HepG2 (cell line): ENCODE results near the gene ZDHHC14. TPM values are rescaled to one million over a fixed set of nuclear protein-coding genes. Genes with fewer than 3 reads are reported as not detected.

Experiments
- ADNP ChIP-seq: sonication (generic); formaldehyde crosslinking; IDR thresholded peaks from 2 replicates; pipeline ENCODE4 v1.4.0; 2020; ENCODE audit warnings: missing genetic modification reagents
- ETV6 ChIP-seq: sonication (generic); formaldehyde crosslinking; conservative IDR thresholded peaks from 2 replicates; pipeline ENCODE4 v1.4.0; 2020; ENCODE audit warnings: missing genetic modification reagents
- HES4 ChIP-seq: sonication (generic); formaldehyde crosslinking; IDR thresholded peaks from 2 replicates; pipeline ENCODE4 v1.9.0; 2021; ENCODE audit warnings: mild to moderate bottlenecking, missing genetic modification reagents, borderline replicate concordance
- MAFF ChIP-seq: IDR thresholded peaks from 2 replicates; pipeline ENCODE4 v1.6.1; 2011; ENCODE audit warnings: low read depth, low read length, improper control_type of control experiment
- RBFOX2 ChIP-seq: fragments of 200-400 bp; formaldehyde crosslinking; IDR thresholded peaks from 2 replicates; pipeline ENCODE4 v1.6.1; 2017; ENCODE audit warnings: low read depth, mild to moderate bottlenecking, low read length
- SRSF4 ChIP-seq: fragments of 200-400 bp; formaldehyde crosslinking; IDR thresholded peaks from one replicate; pipeline ENCODE4 v1.6.1; 2018; ENCODE audit warnings: mild to moderate bottlenecking, low read depth, low read length, moderate library complexity; ENCODE audit not compliant: poor library complexity, severe bottlenecking
- TMF1 ChIP-seq: sonication (generic); formaldehyde crosslinking; IDR thresholded peaks from 2 replicates; pipeline ENCODE4 v1.8.1; 2022; ENCODE audit warnings: low read depth, missing genetic modification reagents
- XBP1 ChIP-seq: sonication (generic); formaldehyde crosslinking; IDR thresholded peaks from 2 replicates; pipeline ENCODE4 v1.5.0; 2020; ENCODE audit warnings: missing genetic modification reagents
- ZMYM2 ChIP-seq: sonication (generic); formaldehyde crosslinking; IDR thresholded peaks from 2 replicates; pipeline ENCODE4 v1.8.0; 2022; ENCODE audit warnings: mild to moderate bottlenecking, missing genetic modification reagents
- ZMYM4 ChIP-seq: sonication (generic); formaldehyde crosslinking; IDR thresholded peaks from 2 replicates; pipeline ENCODE4 v1.8.1; 2023; ENCODE audit warnings: mild to moderate bottlenecking, missing genetic modification reagents
- ZNF30 ChIP-seq: sonication (generic); formaldehyde crosslinking; IDR thresholded peaks from 2 replicates; pipeline ENCODE4 v1.5.0; 2020; ENCODE audit warnings: mild to moderate bottlenecking, missing genetic modification reagents
- ZNF367 ChIP-seq: sonication (generic); formaldehyde crosslinking; IDR thresholded peaks from 2 replicates; pipeline ENCODE4 v1.4.0; 2020; ENCODE audit warnings: missing genetic modification reagents, borderline replicate concordance
- ZNF432 ChIP-seq: sonication (generic); formaldehyde crosslinking; IDR thresholded peaks from 2 replicates; pipeline ENCODE4 v1.5.0; 2020; ENCODE audit warnings: missing genetic modification reagents, mild to moderate bottlenecking, borderline replicate concordance
- ZNF564 ChIP-seq: sonication (generic); formaldehyde crosslinking; IDR thresholded peaks from 2 replicates; pipeline ENCODE4 v1.8.1; 2023; ENCODE audit warnings: mild to moderate bottlenecking, missing genetic modification reagents
- ZNF746 ChIP-seq: sonication (generic); formaldehyde crosslinking; IDR thresholded peaks from 2 replicates; pipeline ENCODE4 v1.8.0; 2022; ENCODE audit warnings: mild to moderate bottlenecking, missing genetic modification reagents
- polyA plus RNA-seq, 8 experiments: library from polyadenylated mRNA; depleted of rRNA in 3 of 8; stranded (reverse) in 7 of 8; unstranded in 1 of 8; fragments of >200 nt; fragmentation: Illumina TruSeq in 4 of 8; extraction: Trizol in 4 of 8; gene quantifications; 2 replicates each; pipeline versions ENCODE4 v1.2.1 to v1.2.3, GENCODE V29; 2011 to 2016; ENCODE audit warnings: low read depth in 4 of 8, missing spikeins in 1 of 8, mixed read lengths in 1 of 8; ENCODE audit not compliant: insufficient read depth in 1 of 8
- total RNA-seq, 5 experiments: library from RNA; depleted of rRNA; stranded (reverse); fragments of >200 nt; fragmentation: Illumina TruSeq; extraction: Trizol; gene quantifications; 2 replicates each; pipeline ENCODE4 v1.2.3, GENCODE V29; 2016; ENCODE audit warnings: low read depth in 1 of 5
- TF ChIP-seq, protein P1 (sequence below): IDR thresholded peaks from 2 replicates; pipeline ENCODE4 v1.6.1; 2016; ENCODE audit warnings: low read depth, missing genetic modification reagents, missing compliant biosample characterization
- TF ChIP-seq, protein P2 (sequence below): sonication (generic); formaldehyde crosslinking; IDR thresholded peaks from 2 replicates; pipeline ENCODE4 v1.8.1; 2023; ENCODE audit warnings: mild to moderate bottlenecking, missing genetic modification reagents
- TF ChIP-seq, protein P3 (sequence below): sonication (generic); formaldehyde crosslinking; IDR thresholded peaks from 2 replicates; pipeline ENCODE4 v1.4.0; 2020; ENCODE audit warnings: missing genetic modification reagents, borderline replicate concordance
- TF ChIP-seq, protein P4 (sequence below): sonication (generic); formaldehyde crosslinking; IDR thresholded peaks from 2 replicates; pipeline ENCODE4 v1.5.1; 2020; ENCODE audit warnings: missing genetic modification reagents, mild to moderate bottlenecking, borderline replicate concordance
- TF ChIP-seq, protein P5 (sequence below): sonication (generic); formaldehyde crosslinking; IDR thresholded peaks from 2 replicates; pipeline ENCODE4 v1.4.0; 2020; ENCODE audit warnings: mild to moderate bottlenecking, missing genetic modification reagents

Gene ZDHHC14
- total and polyA plus RNA-seq, 2 of the 13 experiments (the other 11 are each of a cell fraction or from before 2014, with no cell fraction given), result 3.7 to 9.5 TPM

DNA sequence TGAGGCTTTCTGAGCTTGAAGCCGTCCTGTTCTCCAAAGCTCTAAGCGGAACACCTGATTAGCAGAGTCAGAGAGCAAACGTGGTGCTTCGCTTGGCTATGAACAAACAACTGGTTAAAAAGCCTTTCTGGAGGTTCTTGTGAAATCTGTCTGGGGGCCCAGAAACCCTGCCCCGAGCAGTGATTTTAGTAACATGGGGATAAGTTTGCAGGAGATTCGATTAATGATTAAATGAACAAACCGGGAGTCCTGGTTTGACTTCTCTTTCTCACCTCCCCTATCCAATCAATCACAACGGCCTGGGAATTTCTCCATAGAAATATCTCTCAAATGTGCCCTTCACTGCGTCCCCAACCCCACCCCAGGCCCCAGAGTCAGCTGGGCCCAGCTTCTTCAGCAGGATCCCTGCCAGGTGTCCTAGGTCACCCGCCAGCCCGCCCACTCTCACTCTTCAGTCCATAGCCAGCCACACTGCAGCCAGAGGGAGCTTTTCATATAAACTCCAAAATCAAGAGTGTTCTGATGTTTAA lies 43.6 kb downstream of the ZDHHC14 start (continued):
- TF ChIP-seq, protein P1, sequence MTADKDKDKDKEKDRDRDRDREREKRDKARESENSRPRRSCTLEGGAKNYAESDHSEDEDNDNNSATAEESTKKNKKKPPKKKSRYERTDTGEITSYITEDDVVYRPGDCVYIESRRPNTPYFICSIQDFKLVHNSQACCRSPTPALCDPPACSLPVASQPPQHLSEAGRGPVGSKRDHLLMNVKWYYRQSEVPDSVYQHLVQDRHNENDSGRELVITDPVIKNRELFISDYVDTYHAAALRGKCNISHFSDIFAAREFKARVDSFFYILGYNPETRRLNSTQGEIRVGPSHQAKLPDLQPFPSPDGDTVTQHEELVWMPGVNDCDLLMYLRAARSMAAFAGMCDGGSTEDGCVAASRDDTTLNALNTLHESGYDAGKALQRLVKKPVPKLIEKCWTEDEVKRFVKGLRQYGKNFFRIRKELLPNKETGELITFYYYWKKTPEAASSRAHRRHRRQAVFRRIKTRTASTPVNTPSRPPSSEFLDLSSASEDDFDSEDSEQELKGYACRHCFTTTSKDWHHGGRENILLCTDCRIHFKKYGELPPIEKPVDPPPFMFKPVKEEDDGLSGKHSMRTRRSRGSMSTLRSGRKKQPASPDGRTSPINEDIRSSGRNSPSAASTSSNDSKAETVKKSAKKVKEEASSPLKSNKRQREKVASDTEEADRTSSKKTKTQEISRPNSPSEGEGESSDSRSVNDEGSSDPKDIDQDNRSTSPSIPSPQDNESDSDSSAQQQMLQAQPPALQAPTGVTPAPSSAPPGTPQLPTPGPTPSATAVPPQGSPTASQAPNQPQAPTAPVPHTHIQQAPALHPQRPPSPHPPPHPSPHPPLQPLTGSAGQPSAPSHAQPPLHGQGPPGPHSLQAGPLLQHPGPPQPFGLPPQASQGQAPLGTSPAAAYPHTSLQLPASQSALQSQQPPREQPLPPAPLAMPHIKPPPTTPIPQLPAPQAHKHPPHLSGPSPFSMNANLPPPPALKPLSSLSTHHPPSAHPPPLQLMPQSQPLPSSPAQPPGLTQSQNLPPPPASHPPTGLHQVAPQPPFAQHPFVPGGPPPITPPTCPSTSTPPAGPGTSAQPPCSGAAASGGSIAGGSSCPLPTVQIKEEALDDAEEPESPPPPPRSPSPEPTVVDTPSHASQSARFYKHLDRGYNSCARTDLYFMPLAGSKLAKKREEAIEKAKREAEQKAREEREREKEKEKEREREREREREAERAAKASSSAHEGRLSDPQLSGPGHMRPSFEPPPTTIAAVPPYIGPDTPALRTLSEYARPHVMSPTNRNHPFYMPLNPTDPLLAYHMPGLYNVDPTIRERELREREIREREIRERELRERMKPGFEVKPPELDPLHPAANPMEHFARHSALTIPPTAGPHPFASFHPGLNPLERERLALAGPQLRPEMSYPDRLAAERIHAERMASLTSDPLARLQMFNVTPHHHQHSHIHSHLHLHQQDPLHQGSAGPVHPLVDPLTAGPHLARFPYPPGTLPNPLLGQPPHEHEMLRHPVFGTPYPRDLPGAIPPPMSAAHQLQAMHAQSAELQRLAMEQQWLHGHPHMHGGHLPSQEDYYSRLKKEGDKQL (CRISPR knock-in tag), result no peak
- no peak for TF ChIP-seq TMF1
- TF ChIP-seq, protein P2, sequence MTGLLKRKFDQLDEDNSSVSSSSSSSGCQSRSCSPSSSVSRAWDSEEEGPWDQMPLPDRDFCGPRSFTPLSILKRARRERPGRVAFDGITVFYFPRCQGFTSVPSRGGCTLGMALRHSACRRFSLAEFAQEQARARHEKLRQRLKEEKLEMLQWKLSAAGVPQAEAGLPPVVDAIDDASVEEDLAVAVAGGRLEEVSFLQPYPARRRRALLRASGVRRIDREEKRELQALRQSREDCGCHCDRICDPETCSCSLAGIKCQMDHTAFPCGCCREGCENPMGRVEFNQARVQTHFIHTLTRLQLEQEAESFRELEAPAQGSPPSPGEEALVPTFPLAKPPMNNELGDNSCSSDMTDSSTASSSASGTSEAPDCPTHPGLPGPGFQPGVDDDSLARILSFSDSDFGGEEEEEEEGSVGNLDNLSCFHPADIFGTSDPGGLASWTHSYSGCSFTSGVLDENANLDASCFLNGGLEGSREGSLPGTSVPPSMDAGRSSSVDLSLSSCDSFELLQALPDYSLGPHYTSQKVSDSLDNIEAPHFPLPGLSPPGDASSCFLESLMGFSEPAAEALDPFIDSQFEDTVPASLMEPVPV (CRISPR knock-in tag), result no peak
- TF ChIP-seq ZNF746 (CRISPR knock-in tag), result peak; percentile 44; the same call in 1 of the 2 replicates
- TF ChIP-seq MAFF, result no peak
- TF ChIP-seq, protein P3, sequence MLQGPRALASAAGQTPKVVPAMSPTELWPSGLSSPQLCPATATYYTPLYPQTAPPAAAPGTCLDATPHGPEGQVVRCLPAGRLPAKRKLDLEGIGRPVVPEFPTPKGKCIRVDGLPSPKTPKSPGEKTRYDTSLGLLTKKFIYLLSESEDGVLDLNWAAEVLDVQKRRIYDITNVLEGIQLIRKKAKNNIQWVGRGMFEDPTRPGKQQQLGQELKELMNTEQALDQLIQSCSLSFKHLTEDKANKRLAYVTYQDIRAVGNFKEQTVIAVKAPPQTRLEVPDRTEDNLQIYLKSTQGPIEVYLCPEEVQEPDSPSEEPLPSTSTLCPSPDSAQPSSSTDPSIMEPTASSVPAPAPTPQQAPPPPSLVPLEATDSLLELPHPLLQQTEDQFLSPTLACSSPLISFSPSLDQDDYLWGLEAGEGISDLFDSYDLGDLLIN (CRISPR knock-in tag), result no peak
- TF ChIP-seq ZNF367 (CRISPR knock-in tag), result no peak
- no peak for TF ChIP-seq ETV6
- TF ChIP-seq ZMYM4 (CRISPR knock-in tag), result 0 out of 2 replicates have a peak, but pooled peaks have one; percentile 12
- TF ChIP-seq RBFOX2, result no peak
- no peak for TF ChIP-seq ADNP (CRISPR knock-in tag)
- TF ChIP-seq SRSF4, result no peak
- no peak for TF ChIP-seq ZNF30 (CRISPR knock-in tag)
- TF ChIP-seq, protein P4, sequence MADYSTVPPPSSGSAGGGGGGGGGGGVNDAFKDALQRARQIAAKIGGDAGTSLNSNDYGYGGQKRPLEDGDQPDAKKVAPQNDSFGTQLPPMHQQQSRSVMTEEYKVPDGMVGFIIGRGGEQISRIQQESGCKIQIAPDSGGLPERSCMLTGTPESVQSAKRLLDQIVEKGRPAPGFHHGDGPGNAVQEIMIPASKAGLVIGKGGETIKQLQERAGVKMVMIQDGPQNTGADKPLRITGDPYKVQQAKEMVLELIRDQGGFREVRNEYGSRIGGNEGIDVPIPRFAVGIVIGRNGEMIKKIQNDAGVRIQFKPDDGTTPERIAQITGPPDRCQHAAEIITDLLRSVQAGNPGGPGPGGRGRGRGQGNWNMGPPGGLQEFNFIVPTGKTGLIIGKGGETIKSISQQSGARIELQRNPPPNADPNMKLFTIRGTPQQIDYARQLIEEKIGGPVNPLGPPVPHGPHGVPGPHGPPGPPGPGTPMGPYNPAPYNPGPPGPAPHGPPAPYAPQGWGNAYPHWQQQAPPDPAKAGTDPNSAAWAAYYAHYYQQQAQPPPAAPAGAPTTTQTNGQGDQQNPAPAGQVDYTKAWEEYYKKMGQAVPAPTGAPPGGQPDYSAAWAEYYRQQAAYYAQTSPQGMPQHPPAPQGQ, result no peak
- no peak for TF ChIP-seq ZNF432 (CRISPR knock-in tag)
- TF ChIP-seq ZMYM2 (CRISPR knock-in tag), result no peak
- no peak for TF ChIP-seq XBP1 (CRISPR knock-in tag)
- no peak for TF ChIP-seq ZNF564 (CRISPR knock-in tag)
- TF ChIP-seq, protein P5, sequence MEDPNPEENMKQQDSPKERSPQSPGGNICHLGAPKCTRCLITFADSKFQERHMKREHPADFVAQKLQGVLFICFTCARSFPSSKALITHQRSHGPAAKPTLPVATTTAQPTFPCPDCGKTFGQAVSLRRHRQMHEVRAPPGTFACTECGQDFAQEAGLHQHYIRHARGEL (CRISPR knock-in tag), result no peak
- no peak for TF ChIP-seq HES4 (CRISPR knock-in tag)
